Mucosa of gallbladder (tissue), 1 donor: Measurements from ENCODE around the gene DLG1. TPM values are rescaled to one million over a fixed set of nuclear protein-coding genes. Genes with fewer than 3 reads are reported as not detected.

Source experiments
- DNase-seq: peaks from one replicate; pipeline ENCODE4 v3.0.0-alpha.2; 2020; ENCODE audit warnings: low spot score
- total RNA-seq: library from RNA; stranded (reverse); gene quantifications from one replicate; pipeline ENCODE4 v1.2.1, GENCODE V29; 2021
- donor health status: DM: no; HTN: no; CAD: no.

DLG1 gene
- total RNA-seq, 1 donor from 2014 or later = 90.0 TPM

- DNase-seq = no peak
Measured at GRCh38 chr3:196998966-196999760, 299.2 kb downstream of the DLG1 start.

GRCh38 chr3:196997311-196997710 is 301.1 kb downstream of the DLG1 start:
- DNase-seq = no peak

DNA sequence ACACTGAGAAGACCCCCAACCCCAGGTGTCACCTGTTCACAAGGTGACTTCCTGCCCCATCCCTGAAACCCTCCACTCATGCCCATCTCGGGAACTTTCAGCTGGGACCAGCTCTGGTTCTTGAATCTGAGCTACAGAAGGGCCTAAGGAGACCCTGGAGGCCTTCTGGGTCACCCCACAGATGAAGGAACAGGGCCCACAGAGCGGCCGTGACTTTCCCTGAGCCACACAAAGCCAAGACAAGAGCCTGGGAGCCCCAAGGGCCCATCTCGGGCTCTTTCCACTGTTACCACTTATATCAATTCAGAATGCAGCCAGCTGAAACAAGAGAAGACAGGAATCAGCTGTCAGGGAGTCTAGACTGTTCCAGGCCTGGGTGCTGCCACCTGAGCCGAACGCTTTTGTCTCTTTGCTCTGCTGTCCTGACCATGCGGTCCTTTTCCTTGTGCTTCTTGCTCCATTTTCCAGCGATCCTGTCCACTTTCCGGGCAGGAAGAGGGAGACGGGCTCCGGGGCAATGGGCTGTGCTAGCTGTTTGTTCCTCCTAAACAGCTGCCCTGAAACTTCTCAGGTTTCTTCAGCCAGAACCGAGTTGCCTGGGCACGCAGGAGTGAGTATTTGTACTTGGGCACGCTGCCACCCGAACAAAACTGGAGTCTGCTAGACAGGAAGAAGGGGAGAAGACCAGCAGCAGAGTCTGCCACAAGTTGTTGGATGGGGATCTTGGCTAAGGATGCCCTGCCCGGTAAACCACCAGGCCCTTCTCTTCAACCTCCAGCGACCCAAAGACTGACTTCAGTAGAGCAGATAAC is 301.8 kb downstream of the DLG1 start:
- DNase-seq = no peak

DNA sequence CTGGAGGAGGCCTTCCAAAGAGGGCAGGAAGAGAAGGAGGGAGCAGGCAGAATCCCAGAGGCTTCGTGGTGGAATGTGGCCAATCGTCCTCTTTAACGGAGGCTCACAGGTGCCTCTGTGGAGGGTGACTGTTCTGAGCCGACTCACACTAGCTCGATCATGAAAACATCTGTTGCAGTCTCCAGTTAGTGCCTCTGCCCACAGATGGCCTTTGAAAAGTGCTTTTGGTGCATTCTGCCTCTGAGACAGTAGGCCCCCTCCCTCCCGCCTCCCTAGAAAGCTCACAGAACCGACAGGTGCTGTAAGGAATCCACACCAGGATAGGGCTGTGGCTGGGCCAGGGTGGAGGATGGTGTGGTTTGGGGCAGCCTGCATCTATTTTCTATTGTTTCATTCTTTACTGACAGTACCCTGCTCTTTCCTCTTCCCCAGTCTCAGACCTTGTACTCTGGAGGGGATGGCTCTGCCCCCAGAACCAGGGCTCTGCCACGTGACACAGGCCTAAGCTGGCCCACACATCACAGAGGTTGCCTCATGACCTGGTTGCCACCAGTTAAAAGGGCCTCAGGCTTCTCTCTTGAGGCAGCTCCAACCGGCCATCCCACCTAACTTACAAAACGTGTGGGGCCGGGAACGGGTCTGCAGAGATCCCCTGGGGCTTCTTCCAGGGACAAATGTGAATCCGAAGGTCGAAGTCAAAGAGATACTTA is 302.6 kb downstream of the DLG1 start:
- DNase-seq = no peak

DNA sequence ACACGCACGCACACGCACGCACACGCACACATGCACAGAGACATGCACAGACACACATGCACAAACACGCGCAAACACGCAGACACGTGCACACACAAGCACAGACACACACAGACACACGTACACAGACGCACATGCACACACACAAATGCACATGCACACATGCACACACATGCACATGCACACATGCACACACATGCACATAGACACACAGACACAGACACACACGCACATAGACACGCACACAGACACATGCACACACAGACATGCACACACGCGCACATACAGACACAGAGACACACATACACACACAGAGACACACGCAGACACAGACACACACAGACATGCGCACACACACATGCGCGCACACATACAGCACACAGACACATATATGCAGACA is 303.4 kb downstream of the DLG1 start:
- no peak for DNase-seq

DNA sequence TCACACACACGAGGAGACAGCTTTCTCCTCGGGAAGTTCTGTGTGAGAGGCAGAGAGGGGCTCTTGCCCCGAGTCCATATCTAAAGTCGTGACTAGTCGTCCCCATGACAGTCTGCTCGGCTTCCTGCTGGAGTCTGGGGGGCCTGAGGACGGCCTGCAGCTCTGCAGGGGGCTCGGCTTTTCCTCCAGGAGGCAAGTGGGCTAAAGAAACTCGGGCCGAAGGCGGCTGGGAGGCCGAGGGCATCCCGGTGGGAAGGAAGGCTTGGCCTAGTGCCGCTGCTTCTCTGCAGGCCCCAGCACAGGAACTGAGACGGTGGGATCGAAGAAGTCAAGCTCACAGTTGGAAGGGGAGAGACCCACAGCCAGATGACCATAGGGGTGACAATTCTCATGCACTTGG is 304.4 kb downstream of the DLG1 start:
- no peak for DNase-seq
